Panc1 (cell line): ENCODE data around the gene ULK3. TPM values are rescaled to one million over a fixed set of nuclear protein-coding genes. Genes with fewer than 3 reads are reported as not detected.

ENCODE experiments used
- ATAC-seq: fragments of 200-7000 bp; cut with Tn5 transposase; 2 replicates; pipeline ENCODE4 v1.9.1; 2020; ENCODE audit warnings: mild to moderate bottlenecking, moderate library complexity
- BruUV-seq: library from RNA; stranded (reverse); fragments of 400-500 nt; replicated peaks from 2 replicates; lab custom pipeline; 2021; lab: Mats Ljungman, UMichigan
- CTCF ChIA-PET: fragments of 300-600 bp; sonication (Branson Sonifier 250); formaldehyde crosslinking; loops from one replicate; lab custom pipeline; 2022; ENCODE audit warnings: antibody characterized with exemption; lab: Charles Lee
- POLR2A ChIA-PET: fragments of 300-600 bp; sonication (Branson Sonifier 250); formaldehyde crosslinking; loops from one replicate; lab custom pipeline; 2022; ENCODE audit warnings: antibody characterized with exemption; lab: Charles Lee
- DNase-seq: peaks from one replicate; pipeline ENCODE4 v3.0.0-alpha.2; 2010; ENCODE audit warnings: low read depth, low spot score
- H3K27ac ChIP-seq: 2 replicates; pipeline ENCODE4 v1.5.1; 2011; ENCODE audit warnings: mild to moderate bottlenecking, low read length, inconsistent platforms
- H3K27me3 ChIP-seq: fragments of 200-500 bp; sonication (Bioruptor generic); 2 replicates; pipeline ENCODE4 v1.6.0; 2014; ENCODE audit warnings: low read length, inconsistent platforms; ENCODE audit not compliant: control insufficient read depth, insufficient read depth
- H3K36me3 ChIP-seq: fragments of 200-500 bp; sonication (Bioruptor generic); 2 replicates; pipeline ENCODE4 v1.5.1; 2014; ENCODE audit warnings: inconsistent platforms, mild to moderate bottlenecking, low read length, moderate library complexity; ENCODE audit not compliant: control insufficient read depth, insufficient read depth
- H3K4me1 ChIP-seq: 2 replicates; pipeline ENCODE4 v1.5.1; 2011; ENCODE audit warnings: inconsistent platforms, mild to moderate bottlenecking, low read length, moderate library complexity; ENCODE audit not compliant: control insufficient read depth, insufficient read depth
- H3K4me3 ChIP-seq, 2 experiments: 2 replicates each; pipeline ENCODE4 v1.5.1; 2011 to 2012; ENCODE audit warnings: low read depth in 2 of 2, low read length in 2 of 2, mild to moderate bottlenecking in 2 of 2, inconsistent platforms in 1 of 2, moderate library complexity in 1 of 2
- H3K9me3 ChIP-seq: fragments of 200-500 bp; sonication (Bioruptor generic); 2 replicates; pipeline ENCODE4 v1.5.1; 2014; ENCODE audit warnings: low read depth, mild to moderate bottlenecking, inconsistent platforms, low read length, moderate library complexity; ENCODE audit not compliant: control insufficient read depth, insufficient read depth
- CTCF ChIP-seq: fragments of 450-650 bp; IDR thresholded peaks from 2 replicates; pipeline ENCODE4 v1.5.1; 2017; ENCODE audit warnings: mild to moderate bottlenecking
- POLR2AphosphoS5 ChIP-seq: IDR thresholded peaks from 2 replicates; pipeline ENCODE4 v1.6.1; 2012; ENCODE audit warnings: mild to moderate bottlenecking, low read depth, low read length, moderate library complexity
- REST ChIP-seq, 2 experiments: IDR thresholded peaks; 2 replicates each; pipeline ENCODE4 v1.6.1; 2011 to 2012; ENCODE audit warnings: low read depth in 2 of 2, control low read depth in 1 of 2, low read length in 1 of 2, mild to moderate bottlenecking in 1 of 2, moderate library complexity in 1 of 2; ENCODE audit not compliant: insufficient read depth in 1 of 2
- SIN3A ChIP-seq: IDR thresholded peaks from 2 replicates; pipeline ENCODE4 v1.6.1; 2012; ENCODE audit warnings: low read depth, mild to moderate bottlenecking, low read length, moderate library complexity, borderline replicate concordance; ENCODE audit not compliant: insufficient read depth
- TCF7L2 ChIP-seq: IDR thresholded peaks from 2 replicates; pipeline ENCODE4 v1.6.1; 2011; ENCODE audit warnings: mild to moderate bottlenecking, low read depth, low read length, inconsistent platforms
- in situ Hi-C: cut with HindIII; loops from 2 replicates; pipeline ENCODE4 v1.10.0; 2016; ENCODE audit warnings: low sequenced_read_pairs, low pct_unique_long_range_greater_than_20kb
- intact Hi-C: fragments of 100-400 bp; cut with micrococcal nuclease; formaldehyde crosslinking; loops from one replicate; pipeline ENCODE4 v1.10.0; 2022; ENCODE audit not compliant: unreplicated experiment
- total RNA-seq: library from RNA; stranded (reverse); gene quantifications from one replicate; pipeline ENCODE4 v1.2.1, GENCODE V29; 2021; ENCODE audit not compliant: unreplicated experiment

Gene ULK3
- total RNA-seq, 1 experiment from 2014 or later = 73.3 TPM

- no TSS peak for BruUV-seq
- Histone ChIP-seq H3K9me3 (no peaks in the 10 kb centered on the region), H3K4me1 (peaks cover 19% of the 10 kb centered on the region), H3K4me3 (no peak overlapping the region), H3K27me3 (no peaks in the 10 kb centered on the region), H3K36me3 (no peaks in the 10 kb centered on the region; the same call in 1 of the 2 replicates), H3K27ac (no peak overlapping the region)
- intact Hi-C loops (loop anchor here (10.0 kb wide), 1 partner anchor 64 kb away; no protein-coding TSS in a partner anchor), in situ Hi-C loops (no loop called here)
- TF ChIP-seq CTCF = no peak
- no peak for TF ChIP-seq SIN3A
- TF ChIP-seq TCF7L2 = no peak
- no peak for TF ChIP-seq REST (IDR thresholded peaks at IDR 0.05; ENCODE audit: insufficient read depth in 1 of 2, low read depth in 2 of 2, low read length in 1 of 2)
- no peak for TF ChIP-seq POLR2AphosphoS5
- DNase-seq (no peak), ATAC-seq (no peak)
- CTCF ChIA-PET = no interaction called here
- POLR2A ChIA-PET = interaction anchor here (1.0 kb wide), 1 partner anchor 172 kb away, joined by 3 read pairs; no protein-coding TSS in a partner anchor
Measured at GRCh38 chr15:74838746-74839525, 4.0 kb downstream of the ULK3 start.

GRCh38 chr15:74838137-74838516, 4.8 kb downstream of the ULK3 start:
- DNase-seq (no peak), ATAC-seq (no peak)
- in situ Hi-C loops = no loop called here
- no peak overlapping the region for H3K27ac ChIP-seq
- no peaks in the 10 kb centered on the region for H3K27me3 ChIP-seq
- no peaks in the 10 kb centered on the region for H3K9me3 ChIP-seq
- H3K36me3 ChIP-seq = no peaks in the 10 kb centered on the region; the same call in 1 of the 2 replicates
- peaks cover 13% of the 10 kb centered on the region for H3K4me1 ChIP-seq
- no TSS peak for BruUV-seq
- ChIA-PET POLR2A (interaction anchor here (1.0 kb wide), 1 partner anchor 173 kb away, joined by 3 read pairs; no protein-coding TSS in a partner anchor), CTCF (no interaction called here)
- no peak overlapping the region for H3K4me3 ChIP-seq
- intact Hi-C loops = loop anchor here (10.0 kb wide), 1 partner anchor 63 kb away; no protein-coding TSS in a partner anchor
- TF ChIP-seq CTCF (no peak), POLR2AphosphoS5 (no peak), REST (IDR thresholded peaks at IDR 0.05; ENCODE audit: insufficient read depth in 1 of 2, low read depth in 2 of 2, low read length in 1 of 2) (no peak), SIN3A (no peak), TCF7L2 (no peak)
